SK-N-SH (cell line): ENCODE results near the gene RARB. TPM values are rescaled to one million over a fixed set of nuclear protein-coding genes. Genes with fewer than 3 reads are reported as not detected.

Experiments used
- CTCF ChIA-PET: fragments of 300-600, 350-600 bp; formaldehyde crosslinking; extraction: SDS; loops from one replicate; lab custom pipeline; 2021; lab: Yijun Ruan, JAX
- POLR2A ChIA-PET: fragments of 350-600 bp; sonication (Branson Sonifier 250); formaldehyde crosslinking; extraction: SDS; loops from one replicate; lab custom pipeline; 2020; ENCODE audit warnings: antibody characterized with exemption, inconsistent platforms; lab: Yijun Ruan, JAX
- DNase-seq: peaks from one replicate; pipeline ENCODE4 v3.0.0; 2012
- H2AFZ ChIP-seq: fragments of 200-600 bp; sonication (generic); 2 replicates; pipeline ENCODE4 v1.8.1; 2016; ENCODE audit warnings: antibody characterized with exemption, mild to moderate bottlenecking, low read depth
- H3F3A ChIP-seq: fragments of 200-600 bp; sonication (generic); replicated peaks from 2 replicates; pipeline ENCODE3; 2016; ENCODE audit warnings: antibody characterized with exemption, mild to moderate bottlenecking; ENCODE audit not compliant: insufficient read depth
- H3K27ac ChIP-seq, 2 experiments: fragments of 200-500 bp in 1 of 2; fragments of 200-600 bp in 1 of 2; sonication (Bioruptor generic) in 1 of 2; sonication (generic), shearing (Covaris generic) in 1 of 2; 2 replicates each; pipeline versions ENCODE4 v1.5.1 to v1.6.1; 2014 to 2016; ENCODE audit warnings: low read depth in 2 of 2, inconsistent platforms in 1 of 2, low read length in 1 of 2, mild to moderate bottlenecking in 1 of 2, mixed read lengths in 1 of 2
- H3K27me3 ChIP-seq: fragments of 200-600 bp; sonication (generic), shearing (Covaris generic); 2 replicates; pipeline ENCODE4 v1.6.1; 2016; ENCODE audit warnings: mixed run types; ENCODE audit not compliant: insufficient read depth
- H3K36me3 ChIP-seq, 2 experiments: fragments of 200-500 bp in 1 of 2; fragments of 200-600 bp in 1 of 2; sonication (Bioruptor generic) in 1 of 2; sonication (generic) in 1 of 2; replicated peaks in 1 of 2; 2 replicates each; pipeline versions ENCODE3 to v1.5.1; 2014 to 2016; ENCODE audit warnings: low read length in 1 of 2, mild to moderate bottlenecking in 1 of 2; ENCODE audit not compliant: insufficient read depth in 2 of 2, control insufficient read depth in 1 of 2
- H3K4me1 ChIP-seq, 2 experiments: fragments of 200-500 bp in 1 of 2; fragments of 200-600 bp in 1 of 2; sonication (Bioruptor generic) in 1 of 2; sonication (generic), shearing (Covaris generic) in 1 of 2; 2 replicates each; pipeline versions ENCODE4 v1.5.1 to v1.6.1; 2014 to 2016; ENCODE audit warnings: low read depth in 1 of 2, low read length in 1 of 2, mixed run types in 1 of 2; ENCODE audit not compliant: insufficient read depth in 2 of 2, control insufficient read depth in 1 of 2
- H3K4me2 ChIP-seq: fragments of 200-600 bp; sonication (generic), shearing (Covaris generic); 2 replicates; pipeline ENCODE4 v1.6.1; 2017; ENCODE audit warnings: mixed run types
- H3K4me3 ChIP-seq, 2 experiments: fragments of 200-500 bp in 1 of 2; fragments of 200-600 bp in 1 of 2; sonication (Bioruptor generic) in 1 of 2; sonication (generic), shearing (Covaris generic) in 1 of 2; 2 replicates each; pipeline versions ENCODE4 v1.5.1 to v1.8.1; 2014 to 2016; ENCODE audit warnings: low read depth in 2 of 2, inconsistent platforms in 1 of 2, low read length in 1 of 2, mild to moderate bottlenecking in 1 of 2, mixed read lengths in 1 of 2, moderate library complexity in 1 of 2
- H3K79me2 ChIP-seq: fragments of 200-600 bp; sonication (generic); 2 replicates; pipeline ENCODE4 v1.8.1; 2017; ENCODE audit warnings: mild to moderate bottlenecking; ENCODE audit not compliant: insufficient read depth
- H3K9ac ChIP-seq: fragments of 200-600 bp; sonication (generic); 2 replicates; pipeline ENCODE4 v1.6.1; 2017; ENCODE audit warnings: mixed run types
- H3K9me2 ChIP-seq: fragments of 200-600 bp; sonication (generic); 2 replicates; pipeline ENCODE4 v1.6.1; 2017; ENCODE audit warnings: mixed run types
- H3K9me3 ChIP-seq: fragments of 200-600 bp; sonication (generic); 2 replicates; pipeline ENCODE4 v1.6.1; 2017; ENCODE audit warnings: mixed run types, mild to moderate bottlenecking, moderate library complexity
- H4K20me1 ChIP-seq: fragments of 200-600 bp; sonication (generic); 2 replicates; pipeline ENCODE4 v1.6.1; 2017; ENCODE audit warnings: mild to moderate bottlenecking, mixed run types; ENCODE audit not compliant: insufficient read depth
- CTCF ChIP-seq: fragments of 200-600 bp; sonication (generic); IDR thresholded peaks from 2 replicates; pipeline ENCODE4 v1.6.1; 2017; ENCODE audit warnings: antibody characterized with exemption, mild to moderate bottlenecking, moderate library complexity
- ELF1 ChIP-seq: IDR thresholded peaks from 2 replicates; pipeline ENCODE4 v1.4.0; 2012
- EZH2phosphoT487 ChIP-seq: fragments of 200-600 bp; sonication (generic); IDR thresholded peaks from 2 replicates; pipeline ENCODE4 v1.6.1; 2017; ENCODE audit warnings: low read depth, mixed run types, mild to moderate bottlenecking, antibody characterized with exemption, moderate library complexity, borderline replicate concordance
- FOSL2 ChIP-seq: IDR thresholded peaks from 2 replicates; pipeline ENCODE4 v1.4.0; 2012; ENCODE audit warnings: low read depth, mild to moderate bottlenecking, moderate library complexity, borderline replicate concordance
- FOXJ3 ChIP-seq: sonication (generic); formaldehyde crosslinking; IDR thresholded peaks from 2 replicates; pipeline ENCODE4 v1.5.1; 2020; ENCODE audit warnings: mild to moderate bottlenecking, missing genetic modification reagents
- GATA2 ChIP-seq: sonication (generic); formaldehyde crosslinking; IDR thresholded peaks from 2 replicates; pipeline ENCODE4 v1.5.0; 2020; ENCODE audit warnings: mild to moderate bottlenecking, missing genetic modification reagents
- MAX ChIP-seq: IDR thresholded peaks from 2 replicates; pipeline ENCODE4 v1.4.0; 2012; ENCODE audit warnings: low read depth
- NFIC ChIP-seq: IDR thresholded peaks from 2 replicates; pipeline ENCODE4 v1.4.0; 2012; ENCODE audit warnings: borderline replicate concordance
- NRF1 ChIP-seq: IDR thresholded peaks from 2 replicates; pipeline ENCODE4 v1.6.1; 2012; ENCODE audit warnings: low read depth, mild to moderate bottlenecking, low read length
- RAD21 ChIP-seq: IDR thresholded peaks from 2 replicates; pipeline ENCODE4 v1.6.1; 2012; ENCODE audit warnings: mild to moderate bottlenecking, low read length
- RCOR1 ChIP-seq: fragments of 150-350 bp; IDR thresholded peaks from 2 replicates; pipeline ENCODE4 v1.6.1; 2017; ENCODE audit warnings: antibody characterized with exemption, low read length
- REST ChIP-seq: IDR thresholded peaks from 2 replicates; pipeline ENCODE4 v1.6.1; 2012; ENCODE audit warnings: mild to moderate bottlenecking, low read depth, low read length, moderate library complexity
- SMC3 ChIP-seq: IDR thresholded peaks from 2 replicates; pipeline ENCODE4 v1.6.1; 2012; ENCODE audit warnings: low read depth, low read length, improper control_type of control experiment
- TAF1 ChIP-seq: IDR thresholded peaks from 2 replicates; pipeline ENCODE4 v1.6.1; 2012; ENCODE audit warnings: low read depth, mild to moderate bottlenecking, low read length, moderate library complexity, borderline replicate concordance
- TEAD4 ChIP-seq: IDR thresholded peaks from 2 replicates; pipeline ENCODE4 v1.4.0; 2012; ENCODE audit warnings: mild to moderate bottlenecking, borderline replicate concordance; ENCODE audit not compliant: insufficient read depth
- USF1 ChIP-seq: IDR thresholded peaks from 2 replicates; pipeline ENCODE4 v1.4.0; 2012; ENCODE audit warnings: low read depth, borderline replicate concordance
- USF2 ChIP-seq: fragments of 150-350 bp; IDR thresholded peaks from 2 replicates; pipeline ENCODE4 v1.6.1; 2017; ENCODE audit warnings: antibody characterized with exemption, low read length, low read depth, borderline replicate concordance
- ZBTB33 ChIP-seq: IDR thresholded peaks from 2 replicates; pipeline ENCODE4 v1.4.0; 2012; ENCODE audit warnings: low read depth, borderline replicate concordance
- WGBS: methylation state at CpG from one replicate; pipeline ENCODE4 v1.1.6; 2017; ENCODE audit warnings: low lambda C conversion rate; 5-methylcytosine and 5-hydroxymethylcytosine counted together
- polyA plus RNA-seq, 3 experiments: library from polyadenylated mRNA; depleted of rRNA; stranded (reverse); fragments of >200 nt; gene quantifications; 2 replicates each; pipeline ENCODE4 v1.2.3, GENCODE V29; 2012

The RARB gene
- polyA plus RNA-seq, 1 of the 3 experiments (the other 2 are of a cell fraction) = 10.7 TPM

- Histone ChIP-seq H3K27me3 (no peaks in the 10 kb centered on the region), H3K9ac (no peak overlapping the region), H2AFZ (no peak overlapping the region), H3K4me3 (no peak overlapping the region), H3K4me2 (no peak overlapping the region), H3K36me3 (no peaks in the 10 kb centered on the region), H4K20me1 (no peaks in the 10 kb centered on the region), H3K9me2 (no peaks in the 10 kb centered on the region), H3F3A (no peaks in the 10 kb centered on the region), H3K4me1 (no peaks in the 10 kb centered on the region), H3K79me2 (no peaks in the 10 kb centered on the region), H3K27ac (no peak overlapping the region), H3K9me3 (no peaks in the 10 kb centered on the region)
- TF ChIP-seq GATA2 (no peak), NRF1 (no peak), TEAD4 (no peak), TAF1 (no peak), MAX (no peak), EZH2phosphoT487 (no peak), FOSL2 (no peak), USF1 (no peak), NFIC (no peak), FOXJ3 (CRISPR knock-in tag) (no peak), RAD21 (no peak), ELF1 (no peak)
- DNase-seq = no peak
- 67% methylated on average over 1 of the region's 1 CpG for WGBS
- POLR2A ChIA-PET = no interaction called here
- CTCF ChIA-PET = no interaction called here
These were observed 22.7 kb upstream of the RARB start for GRCh38 chr3:25405335-25405734.

- H3K9me3 ChIP-seq = no peaks in the 10 kb centered on the region
- no peaks in the 10 kb centered on the region for H3K36me3 ChIP-seq
- TF ChIP-seq RCOR1 = no peak
- TF ChIP-seq CTCF = no peak
- TF ChIP-seq REST = no peak
- TF ChIP-seq USF2 = no peak
- no peak for TF ChIP-seq NFIC
- TF ChIP-seq ZBTB33 = no peak
- TF ChIP-seq SMC3 = no peak
- TF ChIP-seq, all 33 proteins: peak for 0
- H3K27ac ChIP-seq = no peak overlapping the region
- no peak overlapping the region for H3K4me3 ChIP-seq
- no peaks in the 10 kb centered on the region for H3K9me2 ChIP-seq
- H3K9ac ChIP-seq = no peak overlapping the region
- CTCF ChIA-PET = interaction anchor here (1.2 kb wide), 1 partner anchor 9 kb away, joined by 3 read pairs; no protein-coding TSS in a partner anchor
- H3F3A ChIP-seq = no peaks in the 10 kb centered on the region
- no peaks in the 10 kb centered on the region for H3K79me2 ChIP-seq
- no peak for DNase-seq
- H3K4me1 ChIP-seq = no peaks in the 10 kb centered on the region
- H2AFZ ChIP-seq = no peak overlapping the region
- POLR2A ChIA-PET = no interaction called here
- no peaks in the 10 kb centered on the region for H4K20me1 ChIP-seq
- no peaks in the 10 kb centered on the region for H3K27me3 ChIP-seq
- 70% methylated on average over 4 of the region's 4 CpGs for WGBS
- no peak overlapping the region for H3K4me2 ChIP-seq
These were observed 17.4 kb upstream of the RARB start for GRCh38 chr3:25410703-25411102.
